GM21528 (cell line): ENCODE measurements around the gene TAS2R50.

Source experiments
- ATAC-seq: cut with Tn5 transposase; IDR thresholded peaks from one replicate; pipeline ENCODE4 v1.9.1; 2021; ENCODE audit warnings: mild to moderate bottlenecking, moderate library complexity; ENCODE audit not compliant: unreplicated experiment, low FRiP score

The TAS2R50 gene

GRCh38 chr12:10956085-10956484, 30.6 kb downstream of the TAS2R50 start:
- no peak for ATAC-seq

- ATAC-seq: no peak
Measured at GRCh38 chr12:10952645-10953044, 34.1 kb downstream of the TAS2R50 start.

GRCh38 chr12:10943167-10943566, 43.5 kb downstream of the TAS2R50 start:
- no peak for ATAC-seq

GRCh38 chr12:10941916-10942607, 44.6 kb downstream of the TAS2R50 start:
- no peak for ATAC-seq

- no peak for ATAC-seq
Measured at GRCh38 chr12:10941369-10941768, 45.3 kb downstream of the TAS2R50 start.

- ATAC-seq: no peak
Measured at GRCh38 chr12:10940389-10940788, 46.3 kb downstream of the TAS2R50 start.

- no peak for ATAC-seq
Measured at GRCh38 chr12:10939163-10939562, 47.5 kb downstream of the TAS2R50 start, which contains the start of gene TAS2R14. TSS of gene TAS2R14 (minus strand) at chr12:10939263. CDS start at chr12:10939207, 56 bp downstream.

- no peak for ATAC-seq
Measured at GRCh38 chr12:10936506-10936905, 50.2 kb downstream of the TAS2R50 start.
